ENCODE measurements around the gene SLC38A8. TPM values are rescaled to one million over a fixed set of nuclear protein-coding genes. Genes with fewer than 3 reads are reported as not detected.

SLC38A8 gene
- total RNA-seq, 3 donors from 2014 or later, result not detected

DNA sequence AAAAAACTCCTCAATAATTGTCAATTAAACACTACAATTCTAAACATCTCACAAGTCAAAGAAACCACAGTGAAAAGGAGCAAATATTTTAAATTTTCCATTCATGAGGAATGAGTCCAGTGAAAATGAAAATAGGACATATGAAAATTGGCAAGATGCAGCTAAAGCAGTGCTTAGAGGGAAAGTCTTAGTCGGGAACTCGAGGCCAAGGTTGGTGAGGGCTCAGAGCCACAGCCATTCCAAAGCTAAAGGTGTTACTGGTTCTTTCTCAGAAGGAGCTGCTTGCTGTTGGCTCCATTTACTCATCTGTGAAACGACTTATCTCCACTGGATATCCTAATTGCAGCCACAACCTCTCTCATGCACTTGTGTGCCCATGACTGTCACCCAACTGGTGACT, 6.5 kb downstream of the SLC38A8 start:
- ATAC-seq (no peak), DNase-seq (no peak)

DNA sequence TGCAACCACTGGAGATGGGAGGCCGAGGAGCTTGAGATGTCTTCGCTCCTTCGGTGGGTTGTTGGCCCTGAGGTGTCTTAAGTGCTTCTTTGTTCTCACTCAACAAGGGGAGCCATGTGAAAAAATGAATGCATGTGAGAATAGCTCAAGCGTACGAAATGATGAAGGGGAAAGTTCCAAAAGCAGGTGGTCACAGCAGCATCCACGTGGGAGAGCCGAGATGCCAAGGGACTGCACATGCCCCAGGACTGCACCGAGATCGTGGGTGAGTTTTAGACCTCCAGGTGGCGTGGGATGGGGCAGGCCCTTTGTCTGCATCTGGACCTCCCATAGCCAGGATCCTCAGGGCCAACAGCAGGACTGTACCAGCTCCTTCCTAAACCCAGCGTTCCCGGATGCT, 8.1 kb downstream of the SLC38A8 start:
- intact Hi-C loops (cut with DNase I, micrococcal nuclease), result no loop called here
- Histone ChIP-seq H3K4me1 (ENCODE audit: low read depth) (no peaks in the 10 kb centered on the region), H3K4me3 (no peak overlapping the region), H3K9me3 (no peaks in the 10 kb centered on the region), H3K36me3 (ENCODE audit: low read depth) (no peaks in the 10 kb centered on the region)
- ATAC-seq (no peak), DNase-seq (no peak)
- TF ChIP-seq, protein P1, sequence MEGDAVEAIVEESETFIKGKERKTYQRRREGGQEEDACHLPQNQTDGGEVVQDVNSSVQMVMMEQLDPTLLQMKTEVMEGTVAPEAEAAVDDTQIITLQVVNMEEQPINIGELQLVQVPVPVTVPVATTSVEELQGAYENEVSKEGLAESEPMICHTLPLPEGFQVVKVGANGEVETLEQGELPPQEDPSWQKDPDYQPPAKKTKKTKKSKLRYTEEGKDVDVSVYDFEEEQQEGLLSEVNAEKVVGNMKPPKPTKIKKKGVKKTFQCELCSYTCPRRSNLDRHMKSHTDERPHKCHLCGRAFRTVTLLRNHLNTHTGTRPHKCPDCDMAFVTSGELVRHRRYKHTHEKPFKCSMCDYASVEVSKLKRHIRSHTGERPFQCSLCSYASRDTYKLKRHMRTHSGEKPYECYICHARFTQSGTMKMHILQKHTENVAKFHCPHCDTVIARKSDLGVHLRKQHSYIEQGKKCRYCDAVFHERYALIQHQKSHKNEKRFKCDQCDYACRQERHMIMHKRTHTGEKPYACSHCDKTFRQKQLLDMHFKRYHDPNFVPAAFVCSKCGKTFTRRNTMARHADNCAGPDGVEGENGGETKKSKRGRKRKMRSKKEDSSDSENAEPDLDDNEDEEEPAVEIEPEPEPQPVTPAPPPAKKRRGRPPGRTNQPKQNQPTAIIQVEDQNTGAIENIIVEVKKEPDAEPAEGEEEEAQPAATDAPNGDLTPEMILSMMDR (IDR thresholded peaks at IDR 0.05), result no peak

More for the DNA sequence above, 6.5 kb downstream of the SLC38A8 start:
- intact Hi-C loops (cut with DNase I, micrococcal nuclease), result no loop called here
- TF ChIP-seq, protein P1 (IDR thresholded peaks at IDR 0.05), result no peak
- no peak overlapping the region for H3K4me3 ChIP-seq
- H3K36me3 ChIP-seq (ENCODE audit: low read depth), result no peaks in the 10 kb centered on the region
- H3K9me3 ChIP-seq, result no peaks in the 10 kb centered on the region
- H3K4me1 ChIP-seq (ENCODE audit: low read depth), result no peaks in the 10 kb centered on the region

DNA sequence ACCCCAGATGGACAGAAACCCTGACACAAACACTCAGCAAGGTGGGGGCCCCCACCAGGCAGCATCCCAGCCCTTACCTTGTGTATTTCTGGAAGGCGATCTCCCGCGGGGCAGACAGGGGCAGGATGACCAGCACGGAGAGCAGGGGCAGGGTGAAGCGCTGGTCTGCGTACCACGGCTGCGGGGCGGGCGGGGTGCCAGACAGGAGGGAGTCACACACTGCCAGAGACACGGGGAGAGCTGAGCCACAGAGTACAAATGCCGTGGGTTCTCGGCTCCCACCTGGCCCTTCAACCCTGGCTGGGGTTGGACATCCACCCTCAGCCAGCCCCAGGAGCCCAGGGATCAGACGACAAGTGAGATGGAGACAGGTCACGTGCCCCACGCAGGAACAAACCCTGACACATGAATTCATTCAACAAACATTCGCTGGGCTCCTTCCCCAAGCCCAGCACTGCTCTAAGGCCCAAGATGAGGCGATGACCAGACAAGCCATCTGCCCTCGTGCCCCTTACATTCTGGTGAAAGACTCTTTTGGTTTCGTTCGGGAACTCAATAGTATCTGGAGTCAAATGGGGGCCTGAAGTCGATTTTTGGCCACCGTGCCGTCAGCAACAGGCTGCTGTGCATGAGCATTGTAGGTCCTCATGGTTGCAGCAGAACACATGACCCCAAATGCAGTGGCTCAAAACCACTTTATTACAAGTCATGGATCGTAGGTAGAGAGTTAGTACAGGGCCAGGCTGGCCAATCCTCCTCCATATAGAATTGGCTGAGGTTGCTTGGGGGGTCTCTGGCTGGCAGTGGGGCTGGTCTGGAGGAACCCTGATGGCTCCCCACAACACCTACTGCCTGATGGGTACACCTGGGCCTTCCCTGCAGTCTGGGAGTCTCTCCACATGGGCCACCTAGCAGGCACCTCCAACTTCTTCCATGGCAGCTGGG, 9.1 kb downstream of the SLC38A8 start:
- TF ChIP-seq, protein P1 (IDR thresholded peaks at IDR 0.05), result no peak
- intact Hi-C loops (cut with DNase I, micrococcal nuclease), result no loop called here
- Histone ChIP-seq H3K9me3 (no peaks in the 10 kb centered on the region), H3K4me3 (no peak overlapping the region), H3K36me3 (ENCODE audit: low read depth) (no peaks in the 10 kb centered on the region), H3K4me1 (ENCODE audit: low read depth) (no peaks in the 10 kb centered on the region)
- DNase-seq, result no peak
- ATAC-seq, result no peak

DNA sequence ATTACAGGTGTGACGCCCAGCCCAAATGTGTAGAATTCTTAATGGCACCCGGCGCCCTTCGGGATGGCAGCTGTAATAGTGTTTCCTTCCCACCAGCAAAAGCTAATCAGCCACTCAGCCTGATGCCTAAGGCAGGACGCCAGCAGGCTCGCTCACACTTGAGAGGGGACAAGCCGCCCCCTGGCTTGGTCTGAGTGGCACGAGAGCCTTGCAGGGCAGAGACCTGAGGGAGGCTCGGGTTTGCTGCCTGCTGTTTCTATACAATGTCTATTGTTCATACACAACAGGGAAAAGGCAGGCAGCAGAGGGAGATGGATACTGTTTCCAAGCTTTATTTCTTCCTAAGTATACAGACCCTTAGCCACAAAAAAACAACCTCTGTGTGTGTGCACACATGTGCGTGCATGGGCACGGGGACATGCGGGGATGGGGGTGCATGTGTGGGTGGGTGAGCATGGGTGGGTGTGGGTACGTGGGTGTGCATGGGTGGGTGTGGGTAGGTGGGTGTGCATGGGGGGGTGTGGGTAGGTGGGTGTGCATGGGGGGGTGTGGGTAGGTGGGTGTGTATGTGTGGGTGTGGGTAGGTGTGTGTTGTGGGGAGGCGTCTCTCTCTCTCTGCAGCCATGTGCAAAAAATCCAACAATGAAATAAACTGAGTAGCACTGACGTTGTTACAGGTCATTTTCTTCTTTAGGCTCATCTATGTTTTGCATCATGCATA, 10.0 kb downstream of the SLC38A8 start:
- intact Hi-C loops (cut with DNase I, micrococcal nuclease), result no loop called here
- Histone ChIP-seq H3K36me3 (ENCODE audit: low read depth) (no peaks in the 10 kb centered on the region), H3K4me1 (ENCODE audit: low read depth) (no peaks in the 10 kb centered on the region), H3K9me3 (no peaks in the 10 kb centered on the region), H3K4me3 (no peak overlapping the region)
- ATAC-seq (no peak), DNase-seq (no peak)
- TF ChIP-seq, protein P1 (IDR thresholded peaks at IDR 0.05), result no peak

DNA sequence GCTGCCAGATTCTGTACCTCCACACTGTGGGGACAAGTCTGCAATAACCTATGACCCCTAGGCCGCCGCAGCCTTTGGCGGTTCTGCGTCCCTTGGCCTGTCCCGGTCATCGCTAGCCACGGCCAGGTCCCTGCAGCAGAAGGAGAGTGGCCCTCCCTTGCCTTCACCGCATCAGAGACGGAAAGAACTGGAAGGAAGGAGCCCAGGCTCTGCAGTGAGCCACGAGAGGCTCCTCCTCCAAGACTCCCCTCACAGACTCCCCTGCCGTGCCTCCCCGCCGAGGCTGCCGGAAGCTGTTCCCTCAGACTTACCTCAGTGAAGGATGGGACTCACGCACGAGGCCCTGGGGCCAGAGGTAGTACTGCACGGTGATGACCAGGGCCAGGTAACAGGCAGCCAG, 11.0 kb downstream of the SLC38A8 start:
- Histone ChIP-seq H3K4me1 (ENCODE audit: low read depth) (no peaks in the 10 kb centered on the region), H3K9me3 (no peaks in the 10 kb centered on the region), H3K4me3 (no peak overlapping the region), H3K36me3 (ENCODE audit: low read depth) (no peaks in the 10 kb centered on the region)
- ATAC-seq (no peak), DNase-seq (no peak)
- intact Hi-C loops (cut with DNase I, micrococcal nuclease), result no loop called here
- TF ChIP-seq, protein P1 (IDR thresholded peaks at IDR 0.05), result no peak
